Large intestine (tissue), 3 donors: Measurements from ENCODE around the gene INO80B. TPM values are rescaled to one million over a fixed set of nuclear protein-coding genes. Genes with fewer than 3 reads are reported as not detected.
A peak's percentile ranks its signal among the peaks of the same experiment; 100 is the strongest.
"Not testable (repeated sequence)": the region's sequence is repeated elsewhere in the genome, so short reads cannot be mapped to it uniquely, and the experiment has no call there.

ENCODE experiments used
- DNase-seq, 2 donors: peaks; one replicate each; pipeline versions ENCODE4 v3.0.0 to v3.0.0-alpha.2; 2013
- H3K27ac ChIP-seq: one replicate; pipeline ENCODE4 v1.5.1; 2013; ENCODE audit warnings: low read length
- H3K27me3 ChIP-seq: 2 replicates; pipeline ENCODE4 v1.6.1; 2013; ENCODE audit warnings: low read length; ENCODE audit not compliant: control insufficient read depth, insufficient read depth
- H3K36me3 ChIP-seq: 2 replicates; pipeline ENCODE4 v1.6.1; 2013; ENCODE audit warnings: low read length; ENCODE audit not compliant: control insufficient read depth, insufficient read depth
- H3K4me1 ChIP-seq: one replicate; pipeline ENCODE4 v1.6.1; 2013; ENCODE audit warnings: low read length; ENCODE audit not compliant: control insufficient read depth, insufficient read depth
- H3K4me3 ChIP-seq: one replicate; pipeline ENCODE4 v1.5.1; 2013; ENCODE audit warnings: low read length
- H3K9me3 ChIP-seq: one replicate; pipeline ENCODE4 v1.6.1; 2013; ENCODE audit warnings: mild to moderate bottlenecking, low read depth, low read length, moderate library complexity; ENCODE audit not compliant: control insufficient read depth
- WGBS: methylation state at CpG from one replicate; pipeline ENCODE4 v1.1.5; 2013; ENCODE audit warnings: low lambda C conversion rate; ENCODE audit not compliant: insufficient coverage; 5-methylcytosine and 5-hydroxymethylcytosine counted together
- polyA plus RNA-seq: library from polyadenylated mRNA; unstranded; fragments of 120-200 nt; gene quantifications from one replicate; pipeline ENCODE4 v1.2.1, GENCODE V29; 2013

The INO80B gene
- polyA plus RNA-seq, 1 donor: 34.7 TPM

GRCh38 chr2:74474899-74475298, 20.0 kb downstream of the INO80B start:
- no peak for DNase-seq
- Histone ChIP-seq H3K4me1 (peaks cover 24% of the 10 kb centered on the region), H3K4me3 (no peak overlapping the region), H3K27ac (no peak overlapping the region), H3K27me3 (no peaks in the 10 kb centered on the region), H3K36me3 (peaks cover 26% of the 10 kb centered on the region), H3K9me3 (no peaks in the 10 kb centered on the region)
- WGBS: no CpG with 5 or more reads among the region's 5 CpGs

DNA sequence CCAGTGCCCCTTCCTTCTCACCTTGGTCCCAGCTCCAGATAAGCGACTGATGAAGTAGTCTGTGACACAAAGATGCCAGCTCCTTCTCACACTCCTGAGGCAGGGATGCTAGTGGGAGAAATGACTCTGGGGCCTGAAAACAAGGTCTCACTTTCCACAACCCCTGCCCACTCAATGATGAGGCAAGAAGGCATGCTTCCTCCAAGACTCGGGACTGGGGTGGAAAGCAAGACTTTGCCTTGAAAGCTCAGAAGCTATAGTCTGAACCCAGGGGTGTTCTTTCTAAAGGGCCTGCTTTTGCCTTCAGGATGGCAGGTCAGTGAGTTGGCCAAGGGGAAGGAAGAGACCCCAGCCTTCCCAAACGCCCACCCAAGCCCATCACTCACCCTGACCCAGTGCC, 26.5 kb downstream of the INO80B start:
- Histone ChIP-seq H3K27ac (no peak overlapping the region), H3K36me3 (peaks cover 22% of the 10 kb centered on the region), H3K4me1 (peaks cover 26% of the 10 kb centered on the region), H3K9me3 (no peaks in the 10 kb centered on the region), H3K27me3 (no peaks in the 10 kb centered on the region), H3K4me3 (peak overlapping the region; percentile 85)
- WGBS: no CpG with 5 or more reads among the region's 3 CpGs
- DNase-seq: no peak

- Histone ChIP-seq H3K36me3 (peaks cover 26% of the 10 kb centered on the region), H3K9me3 (no peaks in the 10 kb centered on the region), H3K27me3 (no peaks in the 10 kb centered on the region), H3K4me1 (peaks cover 21% of the 10 kb centered on the region), H3K4me3 (peak overlapping the region; percentile 85), H3K27ac (peak overlapping the region; percentile 89)
- no CpG with 5 or more reads among the region's 80 CpGs for WGBS
- DNase-seq: no peak
Measured at GRCh38 chr2:74481961-74482800, 27.3 kb downstream of the INO80B start.

- H3K27me3 ChIP-seq: no peaks in the 10 kb centered on the region
- H3K36me3 ChIP-seq: peaks cover 24% of the 10 kb centered on the region
- peak within 1 kb of the TSS; percentile 85 for H3K4me3 ChIP-seq
- WGBS: 0% methylated on average over 4 of the region's 50 CpGs
- peaks cover 20% of the 10 kb centered on the region for H3K4me1 ChIP-seq
- H3K27ac ChIP-seq: peak within 1 kb of the TSS; percentile 89
- no peaks in the 10 kb centered on the region for H3K9me3 ChIP-seq
- DNase-seq: peak; percentile 97 to 99
Measured at GRCh38 chr2:74482801-74483674, 28.2 kb downstream of the INO80B start, which contains the start of the genes CCDC142 and TTC31. CCDC142 (minus strand) TSS chr2:74482998; CDS start chr2:74482837, 161 bp downstream. TTC31 (plus strand) TSS chr2:74483081; CDS start chr2:74483096, 15 bp downstream.

DNA sequence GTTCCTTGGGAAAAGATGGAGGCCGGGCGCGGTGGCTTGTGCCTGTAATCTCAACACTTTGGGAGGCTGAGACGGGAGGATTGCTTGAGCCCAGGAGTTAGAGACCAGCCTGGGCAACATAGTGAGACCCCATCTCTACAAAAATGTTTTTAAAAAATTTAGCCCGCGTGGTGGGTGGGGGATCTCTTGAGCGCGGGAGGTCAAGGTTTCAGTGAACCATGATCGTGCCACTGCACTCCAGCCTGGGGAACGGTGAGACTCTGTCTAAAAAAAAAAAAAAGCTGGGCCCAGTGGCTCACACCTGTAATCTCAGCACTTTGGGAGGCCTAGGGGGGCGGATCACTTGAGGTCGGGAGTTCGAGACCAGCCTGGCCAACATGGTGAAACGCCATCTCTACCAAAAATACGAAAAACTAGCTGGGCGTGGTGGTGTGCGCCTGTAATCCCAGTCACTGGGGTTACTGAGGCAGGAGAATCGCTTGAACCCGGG, 28.8 kb downstream of the INO80B start:
- not testable (repeated sequence) for H3K9me3 ChIP-seq, H3K27me3 ChIP-seq, DNase-seq
- WGBS: no CpG with 5 or more reads among the region's 19 CpGs
- peaks cover 27% of the 10 kb centered on the region for H3K36me3 ChIP-seq
- H3K4me3 ChIP-seq: peak overlapping the region; percentile 85
- H3K27ac ChIP-seq: peak overlapping the region; percentile 89
- H3K4me1 ChIP-seq: peaks cover 27% of the 10 kb centered on the region

- DNase-seq: no peak
- Histone ChIP-seq H3K36me3 (peaks cover 30% of the 10 kb centered on the region), H3K4me3 (no peak overlapping the region), H3K27me3 (no peaks in the 10 kb centered on the region), H3K27ac (no peak overlapping the region), H3K9me3 (no peaks in the 10 kb centered on the region), H3K4me1 (peaks cover 41% of the 10 kb centered on the region)
- no CpG with 5 or more reads among the region's 2 CpGs for WGBS
Measured at GRCh38 chr2:74486141-74486540, 31.3 kb downstream of the INO80B start.

GRCh38 chr2:74488643-74489481, 34.0 kb downstream of the INO80B start:
- Histone ChIP-seq H3K9me3 (no peaks in the 10 kb centered on the region), H3K27ac (peak overlapping the region; percentile 88), H3K36me3 (peaks cover 56% of the 10 kb centered on the region), H3K4me1 (peaks cover 55% of the 10 kb centered on the region), H3K27me3 (no peaks in the 10 kb centered on the region), H3K4me3 (no peak overlapping the region)
- no CpG with 5 or more reads among the region's 9 CpGs for WGBS
- DNase-seq: peak; percentile 91 to 97

DNA sequence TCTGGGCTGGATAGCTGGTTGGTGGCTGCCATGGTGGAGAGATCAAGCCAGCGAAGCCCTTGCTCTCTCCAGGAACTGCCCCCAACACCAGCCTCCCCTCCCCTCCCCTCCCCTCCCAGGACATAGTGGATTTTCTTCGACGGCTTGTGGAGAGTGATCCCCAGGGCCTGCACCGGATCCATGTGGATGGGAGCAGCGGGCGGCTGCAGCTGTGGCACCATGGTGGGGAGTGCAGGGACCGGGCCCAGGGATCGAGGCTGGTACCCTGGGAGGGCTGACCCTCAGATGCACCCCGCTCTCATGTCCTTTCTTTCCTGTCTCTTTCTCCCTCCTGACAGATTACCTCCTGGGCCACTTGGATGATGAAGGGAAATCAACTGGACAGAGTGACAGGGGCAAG, 35.0 kb downstream of the INO80B start:
- H3K4me1 ChIP-seq: peaks cover 55% of the 10 kb centered on the region
- H3K36me3 ChIP-seq: peaks cover 61% of the 10 kb centered on the region
- DNase-seq: no peak
- H3K27ac ChIP-seq: peak overlapping the region; percentile 88
- WGBS: no CpG with 5 or more reads among the region's 9 CpGs
- H3K27me3 ChIP-seq: no peaks in the 10 kb centered on the region
- H3K9me3 ChIP-seq: no peaks in the 10 kb centered on the region
- H3K4me3 ChIP-seq: no peak overlapping the region

DNA sequence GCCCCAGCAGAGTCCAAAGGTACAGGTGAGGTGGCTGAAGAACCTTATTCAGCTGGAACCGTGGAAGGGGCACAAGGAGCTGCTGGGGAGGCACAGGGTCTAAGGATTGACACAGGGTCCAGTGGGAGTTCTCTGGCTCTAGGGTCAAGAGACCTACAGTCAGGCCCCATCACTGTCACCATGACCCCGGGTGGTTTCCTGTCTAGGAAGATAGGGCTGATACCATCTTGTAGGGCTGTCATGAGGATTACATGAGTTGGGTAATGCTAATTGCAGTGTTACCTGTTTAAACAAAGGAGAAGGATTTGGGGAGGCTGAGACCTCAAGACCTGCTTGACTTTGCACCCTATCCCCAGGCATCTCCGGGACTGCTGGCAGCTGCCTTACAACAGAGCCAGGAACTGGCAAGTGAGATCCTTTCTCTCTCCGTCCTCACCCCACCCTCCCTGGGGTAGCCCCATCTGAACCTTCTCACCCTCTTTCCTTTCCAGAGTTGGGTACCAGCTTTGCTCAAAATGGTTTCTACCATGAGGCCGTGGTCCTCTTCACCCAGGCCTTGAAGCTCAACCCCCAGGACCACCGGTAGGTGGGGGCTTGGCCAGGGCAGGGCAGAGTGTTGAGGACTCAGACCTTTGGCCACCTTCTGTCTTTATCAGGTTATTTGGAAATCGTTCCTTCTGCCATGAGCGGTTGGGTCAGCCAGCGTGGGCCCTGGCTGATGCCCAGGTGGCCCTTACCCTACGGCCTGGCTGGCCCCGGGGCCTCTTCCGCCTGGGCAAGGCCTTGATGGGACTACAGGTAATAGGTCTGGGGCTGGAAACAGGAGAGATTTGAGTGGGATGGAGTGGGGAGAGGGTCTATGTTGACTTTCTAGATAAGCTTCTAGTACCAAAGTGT, 37.0 kb downstream of the INO80B start:
- no peak overlapping the region for H3K4me3 ChIP-seq
- peak in 1 of 2 donors; percentile 81 for DNase-seq

More for the DNA sequence above, 37.0 kb downstream of the INO80B start:
- no peaks in the 10 kb centered on the region for H3K27me3 ChIP-seq
- peak overlapping the region; percentile 88 for H3K27ac ChIP-seq
- H3K4me1 ChIP-seq: peaks cover 68% of the 10 kb centered on the region
- WGBS: no CpG with 5 or more reads among the region's 12 CpGs
- H3K36me3 ChIP-seq: peaks cover 55% of the 10 kb centered on the region
- H3K9me3 ChIP-seq: no peaks in the 10 kb centered on the region
